Ovary (tissue), 9 donors: ENCODE data around the gene ROCK1. TPM values are rescaled to one million over a fixed set of nuclear protein-coding genes. Genes with fewer than 3 reads are reported as not detected.

Experiments used
- DNase-seq, 5 donors: peaks; one replicate each; pipeline ENCODE4 v3.0.0-alpha.2; 2019 to 2020
- H3K27ac ChIP-seq, 2 donors: fragments of 200-600 bp; one replicate each; pipeline versions ENCODE4 v1.5.1 to v1.8.0; 2019 to 2022
- H3K27me3 ChIP-seq: fragments of 200-600 bp; one replicate; pipeline ENCODE4 v1.8.0; 2022
- H3K36me3 ChIP-seq: fragments of 200-600 bp; sonication (generic); one replicate; pipeline ENCODE4 v1.5.1; 2019
- H3K4me1 ChIP-seq: one replicate; pipeline ENCODE4 v1.8.1; 2013; ENCODE audit warnings: mild to moderate bottlenecking, moderate library complexity; ENCODE audit not compliant: insufficient read depth
- H3K4me3 ChIP-seq: fragments of 200-600 bp; sonication (generic); one replicate; pipeline ENCODE4 v1.5.1; 2017
- H3K9me3 ChIP-seq, 2 donors: fragments of 200-600 bp in 1 of 2; sonication (generic) in 1 of 2; one replicate each; pipeline versions ENCODE4 v1.5.1 to v1.8.1; 2013 to 2019; ENCODE audit warnings: mild to moderate bottlenecking in 1 of 2, moderate library complexity in 1 of 2
- EP300 ChIP-seq: sonication (generic); formaldehyde crosslinking; IDR thresholded peaks from one replicate; pipeline ENCODE4 v1.6.1; 2017; ENCODE audit warnings: antibody characterized with exemption
- POLR2A ChIP-seq: fragments of 450-650 bp; IDR thresholded peaks from one replicate; pipeline ENCODE4 v1.6.1; 2017; ENCODE audit warnings: antibody characterized with exemption, mild to moderate bottlenecking, moderate library complexity
- WGBS, 3 donors: extraction: QIAGEN DNeasy Blood & Tissue Kit in 1 of 3; methylation state at CpG; one replicate each; pipeline versions ENCODE4 v1.1.5 to v1.1.7; 2013 to 2017; 5-methylcytosine and 5-hydroxymethylcytosine counted together
- intact Hi-C, 4 donors: fragments of 100-400 bp; cut with DNase I; formaldehyde crosslinking; loops; one replicate each; pipeline versions ENCODE4 v1.11.0 to v1.15.1; 2022 to 2023
- polyA plus RNA-seq, 2 donors: library from polyadenylated mRNA; stranded (reverse); fragments of 200-250 nt in 1 of 2; fragments of 350-450 nt in 1 of 2; fragmentation: Illumina TruSeq in 1 of 2; extraction: RNeasy Lipid Tissue Mini Kit (QIAGEN cat#74804) in 1 of 2; gene quantifications; one replicate each; pipeline ENCODE4 v1.2.3, GENCODE V29; 2013 to 2014
- total RNA-seq, 7 donors: library from RNA; depleted of rRNA in 2 of 7; stranded (reverse); fragments of >200 nt in 2 of 7; fragmentation: NEBNext Ultra II Directional in 3 of 7; extraction: Animal tissue kit (Norgen Biotek cat#: 25700) in 3 of 7; gene quantifications; one replicate each; pipeline versions ENCODE4 v1.1.0 to v1.2.4, GENCODE V29; 2016 to 2023
- TF ChIP-seq, protein P1 (sequence below), 3 donors: fragments of 450-650 bp in 2 of 3; fragments of 200-600 bp in 1 of 3; IDR thresholded peaks; one replicate each; pipeline versions ENCODE4 v1.5.1 to v1.8.0; 2016 to 2022; ENCODE audit warnings: antibody characterized with exemption in 3 of 3, mild to moderate bottlenecking in 1 of 3
- donor health status: DM: no; HTN: no; CAD: no; lungs with moderate emphysema.
- donor health status: DM: no; HTN: no; CAD: no.
- donor health status: Bipolar disorder and iron deficiency.
- donor health status: DM: yes; HTN: yes; CAD: no.
- donor health status: DM: no; HTN: no; CAD: no.
- donor health status: DM: yes; HTN: yes; CAD: no.

Gene ROCK1
- total and polyA plus RNA-seq, 9 donors = 18.3 to 47.7 (median 43.0) TPM

DNA sequence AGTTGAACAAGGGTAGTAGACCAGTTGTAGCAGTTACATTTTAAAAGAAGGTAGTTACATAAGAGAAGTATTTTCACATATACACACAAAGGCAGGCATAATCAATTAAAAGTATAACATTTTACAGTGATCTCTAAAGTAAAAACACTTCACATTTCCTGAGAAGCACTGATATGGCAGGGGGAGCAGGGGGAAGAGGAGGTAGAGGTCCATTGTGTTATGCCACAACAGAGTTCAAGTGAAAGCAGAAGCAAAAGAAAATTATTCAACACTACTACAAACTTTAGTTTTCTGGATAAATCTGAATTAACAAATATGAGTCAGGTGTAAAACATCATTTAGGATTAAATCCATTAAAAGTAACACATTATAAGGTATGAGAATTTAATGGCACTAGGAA is 38.4 kb downstream of the ROCK1 start:
- intact Hi-C loops = no loop called here
- no peaks in the 10 kb centered on the region for H3K27me3 ChIP-seq
- H3K27ac ChIP-seq = no peak overlapping the region
- peaks cover 10% of the 10 kb centered on the region for H3K4me1 ChIP-seq
- H3K36me3 ChIP-seq = no peaks in the 10 kb centered on the region
- TF ChIP-seq, protein P1, sequence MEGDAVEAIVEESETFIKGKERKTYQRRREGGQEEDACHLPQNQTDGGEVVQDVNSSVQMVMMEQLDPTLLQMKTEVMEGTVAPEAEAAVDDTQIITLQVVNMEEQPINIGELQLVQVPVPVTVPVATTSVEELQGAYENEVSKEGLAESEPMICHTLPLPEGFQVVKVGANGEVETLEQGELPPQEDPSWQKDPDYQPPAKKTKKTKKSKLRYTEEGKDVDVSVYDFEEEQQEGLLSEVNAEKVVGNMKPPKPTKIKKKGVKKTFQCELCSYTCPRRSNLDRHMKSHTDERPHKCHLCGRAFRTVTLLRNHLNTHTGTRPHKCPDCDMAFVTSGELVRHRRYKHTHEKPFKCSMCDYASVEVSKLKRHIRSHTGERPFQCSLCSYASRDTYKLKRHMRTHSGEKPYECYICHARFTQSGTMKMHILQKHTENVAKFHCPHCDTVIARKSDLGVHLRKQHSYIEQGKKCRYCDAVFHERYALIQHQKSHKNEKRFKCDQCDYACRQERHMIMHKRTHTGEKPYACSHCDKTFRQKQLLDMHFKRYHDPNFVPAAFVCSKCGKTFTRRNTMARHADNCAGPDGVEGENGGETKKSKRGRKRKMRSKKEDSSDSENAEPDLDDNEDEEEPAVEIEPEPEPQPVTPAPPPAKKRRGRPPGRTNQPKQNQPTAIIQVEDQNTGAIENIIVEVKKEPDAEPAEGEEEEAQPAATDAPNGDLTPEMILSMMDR (IDR thresholded peaks at IDR 0.05) = no peak
- TF ChIP-seq POLR2A (no peak), EP300 (no peak)
- no peaks in the 10 kb centered on the region for H3K9me3 ChIP-seq
- no peak overlapping the region for H3K4me3 ChIP-seq
- no peak for DNase-seq

DNA sequence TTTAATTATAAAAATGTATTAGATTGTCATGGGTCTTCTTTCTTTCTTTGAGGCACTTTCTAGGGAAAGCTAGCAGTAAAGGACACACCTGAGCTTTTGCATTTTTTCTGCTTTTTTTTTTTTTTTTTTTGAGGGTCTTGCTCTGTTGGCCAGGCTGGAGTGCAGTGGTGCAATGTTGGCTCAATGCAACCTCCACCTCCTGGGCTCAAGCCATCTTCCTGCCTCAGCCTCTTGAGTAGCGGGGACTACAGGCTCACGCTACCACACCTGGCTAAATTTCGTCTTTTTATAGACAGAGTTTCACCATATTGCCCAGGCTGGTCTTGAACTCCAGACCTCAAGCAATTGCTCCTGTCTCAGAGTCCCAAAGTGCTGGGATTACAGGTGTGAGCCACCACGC is 40.5 kb downstream of the ROCK1 start:
- no peak for TF ChIP-seq POLR2A
- TF ChIP-seq, protein P1 (IDR thresholded peaks at IDR 0.05) = no peak
- no peak for TF ChIP-seq EP300

DNA sequence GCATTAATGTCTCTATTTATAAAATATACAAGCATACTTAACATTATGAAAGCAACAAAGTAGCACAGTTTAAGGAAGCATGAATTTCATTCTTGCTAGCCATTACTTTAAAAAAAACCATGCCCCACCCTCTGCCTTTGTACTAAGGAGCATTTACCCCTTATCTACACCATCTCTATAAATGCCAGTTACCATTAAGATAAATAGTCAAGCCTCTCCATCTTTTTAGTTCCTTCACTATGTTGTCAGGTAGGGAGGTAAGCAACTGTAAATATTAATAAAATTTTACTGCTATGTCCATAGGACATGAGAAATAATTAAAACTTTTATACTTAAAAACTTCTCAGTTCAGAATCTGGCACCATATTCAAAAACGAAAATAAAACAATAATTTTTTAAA is 42.1 kb downstream of the ROCK1 start:
- no peak for TF ChIP-seq POLR2A
- TF ChIP-seq EP300 = no peak
- TF ChIP-seq, protein P1 (IDR thresholded peaks at IDR 0.05) = no peak
- Histone ChIP-seq H3K4me1 (peaks cover 4% of the 10 kb centered on the region), H3K27ac (no peak overlapping the region), H3K4me3 (no peak overlapping the region), H3K27me3 (no peaks in the 10 kb centered on the region), H3K9me3 (no peaks in the 10 kb centered on the region), H3K36me3 (no peaks in the 10 kb centered on the region)
- no peak for DNase-seq
- 89 to 91% (median 90%) methylated on average over 1 of the region's 1 CpG for WGBS, 3 donors
- intact Hi-C loops = no loop called here

More for the DNA sequence above, 40.5 kb downstream of the ROCK1 start:
- 79 to 97% (median 85%) methylated on average over 4 of the region's 4 CpGs for WGBS, 3 donors
- intact Hi-C loops = no loop called here
- no peaks in the 10 kb centered on the region for H3K27me3 ChIP-seq
- H3K4me1 ChIP-seq = peaks cover 4% of the 10 kb centered on the region
- DNase-seq = no peak
- no peak overlapping the region for H3K27ac ChIP-seq
- H3K4me3 ChIP-seq = no peak overlapping the region
- H3K9me3 ChIP-seq = no peaks in the 10 kb centered on the region
- no peaks in the 10 kb centered on the region for H3K36me3 ChIP-seq

DNA sequence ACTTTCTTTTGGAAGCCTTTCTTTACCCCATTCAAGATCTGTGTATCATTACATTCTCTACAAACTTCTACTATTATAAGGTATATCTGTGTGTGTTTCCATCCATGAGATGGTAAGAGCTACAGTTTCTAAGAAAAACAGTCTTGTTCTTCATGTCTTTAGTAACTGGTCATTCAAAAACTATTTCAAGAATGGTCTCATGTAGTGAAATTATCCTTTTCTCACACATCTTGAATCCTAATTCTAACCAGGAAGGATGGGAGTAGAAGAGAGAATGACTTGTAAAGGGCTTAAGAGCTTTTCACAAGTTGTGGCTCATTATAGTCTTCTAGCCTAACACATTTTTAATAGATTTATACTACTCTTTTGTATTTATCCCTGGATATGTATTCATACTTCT is 47.3 kb downstream of the ROCK1 start:
- H3K4me3 ChIP-seq = no peak overlapping the region
- no peaks in the 10 kb centered on the region for H3K9me3 ChIP-seq
- intact Hi-C loops = no loop called here
- H3K36me3 ChIP-seq = no peaks in the 10 kb centered on the region
- no peak overlapping the region for H3K27ac ChIP-seq
- H3K4me1 ChIP-seq = no peaks in the 10 kb centered on the region
- TF ChIP-seq EP300 (no peak), POLR2A (no peak)
- TF ChIP-seq, protein P1 (IDR thresholded peaks at IDR 0.05) = no peak
- DNase-seq = no peak
- no peaks in the 10 kb centered on the region for H3K27me3 ChIP-seq

DNA sequence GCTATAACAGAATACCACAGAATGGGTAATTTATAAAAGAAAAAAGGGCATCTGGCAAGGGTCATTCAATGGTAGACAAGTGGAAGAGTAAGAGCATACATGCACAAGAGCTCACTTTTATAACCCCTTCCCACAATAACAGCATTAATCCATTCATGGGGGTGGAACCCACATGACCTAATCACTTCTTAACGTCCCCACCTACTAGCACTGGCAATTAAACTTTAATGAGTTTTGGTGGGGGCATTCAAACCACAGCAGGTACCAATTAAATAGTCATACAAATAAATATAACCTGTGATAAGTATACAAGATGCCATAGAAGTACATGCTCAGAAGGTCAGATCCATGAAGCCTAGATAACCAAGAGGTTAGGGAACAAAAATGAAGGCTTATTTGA is 48.6 kb downstream of the ROCK1 start:
- Histone ChIP-seq H3K4me3 (no peak overlapping the region), H3K27ac (no peak overlapping the region), H3K36me3 (no peaks in the 10 kb centered on the region), H3K9me3 (no peaks in the 10 kb centered on the region), H3K27me3 (no peaks in the 10 kb centered on the region), H3K4me1 (no peaks in the 10 kb centered on the region)
- intact Hi-C loops = no loop called here
- DNase-seq = no peak
- WGBS, 3 donors = 55 to 64% (median 60%) methylated on average over 1 of the region's 1 CpG
- no peak for TF ChIP-seq EP300
